DMS114 treated with DMSO at 0.1 percent for 48 hours (cell line): Measurements from ENCODE around the gene EXOG.

Experiments used
- DNase-seq: peaks from one replicate; lab custom pipeline; 2025; ENCODE audit not compliant: unreplicated experiment; lab: John Stamatoyannopoulos, UW

EXOG gene

GRCh38 chr3:38473229-38473628, 22.9 kb upstream of the EXOG start:
- DNase-seq: no peak

DNA sequence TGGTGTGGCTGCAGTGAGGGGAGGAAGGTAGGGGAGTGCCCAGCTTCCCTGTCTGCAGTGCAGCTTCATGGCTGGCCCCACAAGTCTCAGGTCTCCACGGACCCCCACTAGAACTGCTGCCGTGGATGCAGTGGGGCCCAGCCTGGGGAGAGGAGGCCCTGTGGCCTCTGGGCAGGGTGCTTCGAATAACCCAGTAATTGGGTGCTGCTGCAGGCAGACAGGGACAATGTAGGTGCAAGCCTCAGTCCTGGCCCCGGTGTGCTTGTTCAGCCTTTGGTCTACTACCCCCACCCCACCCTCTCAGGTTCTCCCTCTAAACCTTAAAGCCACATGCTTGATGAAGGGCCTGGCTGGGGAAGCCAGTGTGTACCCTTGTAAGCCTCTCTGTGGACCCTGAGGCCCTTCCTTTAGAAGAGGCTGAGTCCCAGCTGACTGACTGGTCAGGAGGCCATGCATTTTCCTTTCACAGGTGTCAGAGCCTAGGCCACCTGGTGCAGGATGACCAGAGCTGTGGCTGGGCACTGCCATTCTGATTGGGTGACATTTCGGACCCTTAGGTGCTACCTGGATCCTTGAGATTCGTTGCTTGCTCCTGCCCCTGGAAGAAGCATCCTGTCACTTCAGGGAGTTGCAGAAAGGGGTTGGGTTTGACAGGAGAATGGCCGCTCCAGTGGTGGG, 21.1 kb upstream of the EXOG start:
- no peak for DNase-seq

GRCh38 chr3:38475716-38476115, 20.4 kb upstream of the EXOG start:
- no peak for DNase-seq

GRCh38 chr3:38476157-38476756, 19.9 kb upstream of the EXOG start:
- no peak for DNase-seq

GRCh38 chr3:38477057-38477820, 18.9 kb upstream of the EXOG start:
- no peak for DNase-seq

- no peak for DNase-seq
Measured at GRCh38 chr3:38477839-38478450, 18.2 kb upstream of the EXOG start.

DNA sequence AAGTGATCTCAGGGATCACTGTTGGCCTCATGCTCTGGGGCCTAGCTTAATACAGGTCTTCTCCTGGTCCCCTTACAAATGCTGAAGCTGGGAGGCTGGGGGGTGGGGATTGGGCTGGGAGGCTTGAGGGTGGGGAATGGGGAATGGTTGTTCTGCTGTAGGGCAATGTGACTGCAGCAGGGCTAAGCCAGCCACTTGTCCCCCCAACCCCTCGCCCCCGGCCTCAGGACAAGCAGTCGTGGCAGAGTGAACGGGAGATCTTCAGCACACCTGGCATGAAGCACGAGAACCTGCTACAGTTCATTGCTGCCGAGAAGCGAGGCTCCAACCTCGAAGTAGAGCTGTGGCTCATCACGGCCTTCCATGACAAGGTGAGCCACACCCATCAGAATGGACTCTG, 17.2 kb upstream of the EXOG start:
- no peak for DNase-seq

DNA sequence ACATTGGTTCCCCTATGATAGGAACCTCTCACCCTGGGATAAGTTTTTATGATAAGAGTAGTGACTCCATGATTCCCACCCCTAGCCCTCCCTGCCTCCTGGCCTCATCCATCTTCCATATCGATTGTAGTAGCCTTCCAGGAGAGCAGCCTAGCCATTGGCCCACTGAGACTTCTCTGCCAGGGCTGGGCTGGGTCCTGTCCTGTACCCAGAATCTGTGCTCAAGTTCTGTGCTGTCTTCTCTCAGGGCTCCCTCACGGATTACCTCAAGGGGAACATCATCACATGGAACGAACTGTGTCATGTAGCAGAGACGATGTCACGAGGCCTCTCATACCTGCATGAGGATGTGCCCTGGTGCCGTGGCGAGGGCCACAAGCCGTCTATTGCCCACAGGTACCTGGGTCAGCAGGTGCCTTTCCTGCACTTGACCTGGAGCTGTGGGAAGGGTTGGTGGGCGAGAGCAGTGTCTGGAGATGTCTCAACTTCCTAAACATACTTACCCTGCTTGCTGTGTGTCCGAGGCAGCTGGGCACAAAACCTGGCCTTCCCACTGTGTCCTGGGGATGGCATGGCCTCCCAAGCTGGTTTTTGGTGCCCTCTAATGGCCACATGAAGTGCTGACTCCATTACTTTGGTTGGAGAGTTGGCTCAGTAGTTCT, 16.6 kb upstream of the EXOG start:
- peak; percentile 46 for DNase-seq

DNA sequence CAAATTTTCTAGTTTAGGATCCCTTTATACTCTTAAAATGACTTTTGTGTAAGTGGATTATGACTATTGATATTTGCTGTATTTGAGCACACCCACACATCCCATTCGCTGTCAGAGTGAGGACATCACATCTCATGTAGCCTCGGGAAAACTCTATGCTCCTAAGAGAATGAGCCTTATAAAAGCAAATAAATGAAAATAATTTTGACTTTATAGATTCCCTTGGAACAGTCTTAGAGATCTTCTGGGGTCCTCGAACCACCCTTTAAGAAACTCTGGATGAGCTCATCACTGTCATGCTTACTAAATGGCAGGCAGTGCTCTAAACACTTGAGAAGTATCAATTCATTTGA, 16.1 kb upstream of the EXOG start:
- no peak for DNase-seq

GRCh38 chr3:38480930-38481329, 15.2 kb upstream of the EXOG start:
- no peak for DNase-seq

- no peak for DNase-seq
Measured at GRCh38 chr3:38482951-38483350, 13.2 kb upstream of the EXOG start.

DNA sequence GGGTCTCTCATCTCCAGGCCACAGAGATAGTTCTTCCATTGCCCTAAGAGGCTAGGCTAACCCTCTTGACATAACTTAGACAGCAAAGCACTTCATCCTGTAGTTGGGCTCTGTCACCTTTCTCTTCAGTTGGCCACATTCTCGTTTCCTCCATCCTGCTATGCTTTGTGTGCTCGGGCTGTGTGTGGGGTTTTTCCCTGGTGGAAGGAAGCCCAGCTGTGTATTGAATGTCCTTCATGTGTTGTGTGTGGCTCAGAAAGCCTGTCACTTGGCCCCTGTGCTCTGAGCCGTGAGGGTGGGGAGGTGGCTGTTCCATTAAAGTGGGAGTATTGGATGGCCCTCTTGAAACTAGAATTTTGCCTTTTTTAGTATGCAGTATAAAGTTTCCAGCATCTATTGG, 8.8 kb upstream of the EXOG start:
- DNase-seq: no peak

DNA sequence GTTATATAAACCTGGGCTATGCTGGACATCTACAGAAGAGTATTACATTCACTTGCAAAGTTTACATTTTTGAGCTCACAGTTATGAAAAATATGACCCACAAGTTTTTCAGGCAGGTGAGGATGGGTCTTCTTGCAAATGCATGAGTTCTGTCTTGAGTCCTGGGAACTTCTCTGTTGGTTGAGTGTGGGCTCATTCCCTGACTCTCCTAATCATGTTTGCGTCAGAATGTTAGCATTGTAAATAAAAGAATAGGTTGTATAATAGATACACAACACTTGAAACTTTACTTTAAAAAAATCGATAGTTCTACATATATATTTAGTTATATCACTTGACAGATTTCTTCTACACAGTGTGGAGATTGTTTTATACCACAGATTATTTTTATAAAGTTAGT, 7.2 kb upstream of the EXOG start:
- DNase-seq: no peak

- DNase-seq: no peak
Measured at GRCh38 chr3:38489766-38490165, 6.4 kb upstream of the EXOG start.

DNA sequence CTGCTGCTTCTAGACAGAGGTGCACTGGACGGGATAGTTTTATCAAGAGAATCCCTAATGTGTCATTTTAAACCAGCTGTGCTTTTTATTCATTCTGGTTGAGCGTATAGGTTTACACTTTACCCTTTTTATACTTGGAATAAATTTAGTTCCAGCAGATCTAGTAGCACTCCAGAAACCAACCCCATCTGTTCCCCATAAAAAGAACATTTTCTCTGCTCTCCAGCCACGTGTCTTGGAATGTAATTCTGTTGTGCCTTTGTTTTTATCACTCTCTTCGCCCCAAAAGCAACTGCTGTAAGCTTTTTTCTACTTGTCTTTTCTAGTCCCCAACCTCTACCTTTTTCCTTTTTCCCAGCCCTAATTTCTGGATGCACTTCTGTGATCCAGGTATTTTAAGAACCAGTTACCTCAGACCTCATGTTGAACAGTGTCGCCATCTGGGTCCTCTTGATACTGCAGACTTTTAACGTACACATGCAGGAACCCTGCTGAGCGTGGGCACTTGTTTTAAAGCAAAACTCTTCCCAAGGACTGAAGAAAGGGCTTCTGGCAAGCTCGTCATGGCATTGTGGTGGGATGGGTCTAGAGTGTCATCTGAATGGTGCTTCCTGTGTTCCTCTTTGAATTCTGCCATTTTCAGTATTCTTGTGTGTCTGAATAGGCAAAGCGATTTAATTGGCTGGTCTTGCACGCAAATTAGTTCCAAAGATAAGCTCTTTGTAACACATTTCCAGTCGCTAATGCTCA, 5.7 kb upstream of the EXOG start:
- no peak for DNase-seq

GRCh38 chr3:38491215-38491614, 4.9 kb upstream of the EXOG start:
- no peak for DNase-seq

GRCh38 chr3:38493031-38493430, 3.1 kb upstream of the EXOG start:
- DNase-seq: no peak

DNA sequence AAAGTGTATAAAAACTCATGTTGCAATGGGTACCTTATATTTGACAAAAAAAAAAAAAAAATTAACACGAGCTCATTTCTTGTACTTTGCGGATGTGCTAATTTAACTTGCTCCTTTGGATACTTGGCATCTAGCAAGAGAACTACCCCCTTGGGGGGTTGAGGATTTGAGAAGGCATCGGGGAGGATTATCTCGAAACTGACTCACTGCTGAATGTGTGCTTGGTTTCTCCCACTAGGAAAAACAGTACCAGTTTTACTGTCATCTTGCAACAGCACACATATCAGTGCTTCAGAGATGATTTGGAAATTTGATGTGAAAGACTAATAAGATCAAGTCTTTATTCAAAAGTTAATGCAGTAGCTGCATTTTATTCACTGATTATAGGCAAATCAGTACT, 891 bp downstream of the EXOG start:
- no peak for DNase-seq

DNA sequence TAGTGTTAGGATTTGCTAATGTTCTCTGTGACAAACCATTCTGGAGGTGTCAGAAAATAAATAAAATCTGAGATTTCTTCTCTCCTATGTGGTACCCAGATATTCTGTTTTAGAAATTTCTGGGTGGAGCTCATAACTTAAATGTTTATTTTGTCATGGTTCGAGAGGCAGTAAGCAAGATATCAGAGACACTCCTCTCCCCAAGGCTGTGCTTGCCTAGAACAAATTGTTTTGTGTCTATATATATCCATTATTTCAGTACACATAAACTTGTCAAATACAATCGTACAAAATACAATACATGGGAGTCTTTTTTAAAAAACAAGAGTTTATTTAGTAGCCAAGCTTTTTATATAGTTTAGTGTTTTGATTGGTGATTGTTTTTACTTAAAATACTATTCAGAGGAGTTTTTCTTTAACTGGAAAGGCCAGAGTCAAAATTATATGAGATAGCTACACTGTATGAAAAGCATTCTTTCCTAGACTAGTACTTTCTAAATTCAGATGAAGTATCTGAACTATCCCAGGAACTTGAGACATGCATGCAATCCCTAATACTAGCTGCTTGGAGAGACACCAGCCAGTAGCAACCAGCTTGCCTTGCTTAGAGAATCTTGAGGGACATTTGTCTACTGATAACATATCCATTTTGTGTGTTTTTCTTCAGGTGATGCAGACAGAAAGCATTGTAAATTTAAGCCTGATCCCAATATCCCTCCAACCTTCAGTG, 4.7 kb downstream of the EXOG start:
- no peak for DNase-seq

DNA sequence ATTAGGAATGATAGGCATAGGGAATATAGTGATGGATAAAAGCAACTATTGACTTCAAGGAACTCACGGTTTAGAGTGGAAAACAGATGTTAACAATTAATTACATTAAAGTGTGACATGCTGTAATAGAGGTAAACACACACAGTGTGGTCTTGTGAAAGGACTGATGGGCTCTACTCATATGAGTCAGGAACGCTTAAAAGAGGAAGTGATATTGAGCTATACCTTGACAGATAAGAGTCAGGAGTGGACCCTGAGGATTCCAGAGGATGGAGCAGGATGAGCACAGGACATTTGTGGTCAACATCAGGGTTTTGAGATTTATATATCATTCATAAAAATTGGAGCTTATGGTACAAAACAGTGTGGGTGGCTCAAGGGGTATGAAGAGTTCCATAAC, 11.0 kb downstream of the EXOG start:
- no peak for DNase-seq
